GM12878 (cell line): ENCODE measurements around the gene GALNTL6. TPM values are rescaled to one million over a fixed set of nuclear protein-coding genes. Genes with fewer than 3 reads are reported as not detected.

Experiments
- ATAC-seq: fragments of 200-7000 bp; cut with Tn5 transposase; 3 replicates; pipeline ENCODE4 v1.9.1; 2020; ENCODE audit warnings: mild to moderate bottlenecking, moderate library complexity
- BruUV-seq: library from RNA; stranded (reverse); fragments of 400-500 nt; replicated peaks from 2 replicates; lab custom pipeline; 2021; lab: Mats Ljungman, UMichigan
- CTCF ChIA-PET: fragments of 300-600 bp; sonication (Branson Sonifier 250); formaldehyde crosslinking; extraction: SDS; loops from one replicate; lab custom pipeline; 2021; ENCODE audit warnings: inconsistent platforms; lab: Yijun Ruan, JAX
- POLR2A ChIA-PET: fragments of 350-600 bp; formaldehyde crosslinking; extraction: SDS; loops from one replicate; lab custom pipeline; 2021; ENCODE audit warnings: inconsistent platforms; lab: Charles Lee
- RAD21 ChIA-PET: fragments of 300-600 bp; sonication (Branson Sonifier 250); formaldehyde crosslinking; loops from one replicate; lab custom pipeline; 2023; ENCODE audit warnings: antibody characterized with exemption; ENCODE audit not compliant: unreplicated experiment; lab: Charles Lee
- SMC1A ChIA-PET: fragments of 300-600 bp; sonication (Branson Sonifier 250); formaldehyde crosslinking; loops from one replicate; lab custom pipeline; 2023; ENCODE audit not compliant: unreplicated experiment, uncharacterized antibody; lab: Charles Lee
- DNase-seq: peaks from one replicate; pipeline ENCODE4 v3.0.0-alpha.2; 2011; ENCODE audit warnings: low read depth, low spot score
- FAIRE-seq: peaks from 3 replicates; lab custom pipeline; 2011; peaks lifted over from hg19 to GRCh38; lab: Jason Lieb, UNC
- H2AFZ ChIP-seq: 2 replicates; pipeline ENCODE4 v1.6.0; 2011; ENCODE audit warnings: low read depth, low read length, control low read depth; ENCODE audit not compliant: control insufficient read depth
- H3K27ac ChIP-seq: 2 replicates; pipeline ENCODE4 v1.5.1; 2011; ENCODE audit warnings: control low read depth; ENCODE audit not compliant: control insufficient read depth, insufficient read depth
- H3K27me3 ChIP-seq, 2 experiments: replicated peaks in 1 of 2; 2 replicates each; pipeline versions ENCODE4 v1.6.0 to v1.6.1; 2011; ENCODE audit warnings: low read length in 1 of 2; ENCODE audit not compliant: control insufficient read depth in 2 of 2, insufficient read depth in 2 of 2
- H3K36me3 ChIP-seq, 2 experiments: 2 replicates each; pipeline ENCODE4 v1.5.1; 2011; ENCODE audit warnings: low read length in 1 of 2; ENCODE audit not compliant: control insufficient read depth in 2 of 2, insufficient read depth in 2 of 2
- H3K4me1 ChIP-seq: 2 replicates; pipeline ENCODE4 v1.6.1; 2011; ENCODE audit warnings: mild to moderate bottlenecking, low read length, moderate library complexity, mixed read lengths; ENCODE audit not compliant: control insufficient read depth, insufficient read depth
- H3K4me2 ChIP-seq: 2 replicates; pipeline ENCODE4 v1.6.0; 2011; ENCODE audit warnings: control low read depth; ENCODE audit not compliant: control insufficient read depth, insufficient read depth
- H3K4me3 ChIP-seq: fragments of 200-600 bp; sonication (generic); 2 replicates; pipeline ENCODE4 v1.5.1; 2016
- H3K79me2 ChIP-seq: 2 replicates; pipeline ENCODE4 v1.6.0; 2011; ENCODE audit warnings: low read length; ENCODE audit not compliant: control insufficient read depth, insufficient read depth
- H3K9ac ChIP-seq: 2 replicates; pipeline ENCODE4 v1.8.0; 2011; ENCODE audit warnings: low read length, control low read depth, mixed read lengths; ENCODE audit not compliant: control insufficient read depth, insufficient read depth
- H3K9me3 ChIP-seq: replicated peaks from 3 replicates; pipeline ENCODE4 v1.5.1; 2011; ENCODE audit warnings: mild to moderate bottlenecking, low read length; ENCODE audit not compliant: control insufficient read depth, insufficient read depth
- H4K20me1 ChIP-seq: 2 replicates; pipeline ENCODE4 v1.6.0; 2011; ENCODE audit not compliant: control insufficient read depth, insufficient read depth
- CREM ChIP-seq: IDR thresholded peaks from 2 replicates; pipeline ENCODE4 v1.6.1; 2014; ENCODE audit warnings: antibody characterized with exemption, low read depth
- EED ChIP-seq: sonication (generic); IDR thresholded peaks from 2 replicates; pipeline ENCODE4 v1.6.1; 2016; ENCODE audit warnings: antibody characterized with exemption, low read depth
- ETV6 ChIP-seq, 2 experiments: fragments of 450-650 bp in 1 of 2; IDR thresholded peaks in 1 of 2; conservative IDR thresholded peaks in 1 of 2; 2 replicates each; pipeline ENCODE4 v1.6.1; 2014; ENCODE audit warnings: antibody characterized with exemption in 1 of 2, borderline replicate concordance in 1 of 2, low read depth in 1 of 2, mild to moderate bottlenecking in 1 of 2, moderate library complexity in 1 of 2
- GATAD2B ChIP-seq: fragments of 450-650 bp; conservative IDR thresholded peaks from 2 replicates; pipeline ENCODE4 v1.6.1; 2017; ENCODE audit warnings: low read depth, mild to moderate bottlenecking, moderate library complexity
- IKZF2 ChIP-seq, 2 experiments: fragments of 450-650 bp; IDR thresholded peaks; 2 replicates each; pipeline ENCODE4 v1.6.1; 2017; ENCODE audit warnings: mild to moderate bottlenecking in 2 of 2, moderate library complexity in 2 of 2
- JUNB ChIP-seq: IDR thresholded peaks from 2 replicates; pipeline ENCODE4 v1.6.1; 2016; ENCODE audit warnings: antibody characterized with exemption, mild to moderate bottlenecking
- KLF5 ChIP-seq: fragments of 450-650 bp; IDR thresholded peaks from 2 replicates; pipeline ENCODE4 v1.6.1; 2014; ENCODE audit warnings: mild to moderate bottlenecking; ENCODE audit not compliant: partially characterized antibody
- NFYA ChIP-seq: IDR thresholded peaks from 2 replicates; pipeline ENCODE4 v1.6.1; 2011; ENCODE audit warnings: low read depth, mild to moderate bottlenecking, low read length, improper control_type of control experiment, borderline replicate concordance
- SMAD5 ChIP-seq: IDR thresholded peaks from 2 replicates; pipeline ENCODE4 v1.6.1; 2016; ENCODE audit warnings: antibody characterized with exemption, low read depth
- STAT1 ChIP-seq: fragments of 450-650 bp; conservative IDR thresholded peaks from 2 replicates; pipeline ENCODE4 v1.6.1; 2014; ENCODE audit warnings: antibody characterized with exemption, mild to moderate bottlenecking
- SUPT20H ChIP-seq: IDR thresholded peaks from 2 replicates; pipeline ENCODE4 v1.6.1; 2011; ENCODE audit warnings: low read depth, mild to moderate bottlenecking, low read length, moderate library complexity, borderline replicate concordance; ENCODE audit not compliant: control insufficient read depth
- ZNF217 ChIP-seq: fragments of 450-650 bp; IDR thresholded peaks from 2 replicates; pipeline ENCODE4 v1.6.1; 2017; ENCODE audit warnings: antibody characterized with exemption, mild to moderate bottlenecking
- in situ Hi-C: fragments of 300-500 bp; cut with MboI; formaldehyde crosslinking; loops from 9 replicates; pipeline ENCODE4 v1.14.3; 2018; ENCODE audit warnings: mixed read lengths
- intact Hi-C: fragments of 100-400 bp; cut with micrococcal nuclease; formaldehyde crosslinking; loops from one replicate; pipeline ENCODE4 v1.14.2; 2022; ENCODE audit not compliant: unreplicated experiment
- polyA plus RNA-seq, 11 experiments: library from polyadenylated mRNA; depleted of rRNA in 4 of 11; unstranded in 6 of 11; stranded (reverse) in 5 of 11; fragments of >200 nt; fragmentation: Nextera tagmentation in 4 of 11; fragmentation: Illumina TruSeq in 1 of 11; extraction: Ambion mirVana in 4 of 11; extraction: Trizol in 1 of 11; gene quantifications; 1 replicate in 1 of 11; 2 replicates in 10 of 11; pipeline versions ENCODE4 v1.2.1 to v1.2.3, GENCODE V29; 2011 to 2016; ENCODE audit warnings: inconsistent platforms in 2 of 11, missing spikeins in 2 of 11, low read depth in 1 of 11
- total RNA-seq, 4 experiments: library from RNA; depleted of rRNA in 3 of 4; stranded (reverse); fragments of >200 nt in 3 of 4; fragmentation: Illumina TruSeq in 1 of 4; extraction: Trizol in 1 of 4; gene quantifications; 2 replicates each; pipeline versions ENCODE4 v1.2.1 to v1.2.3, GENCODE V29; 2013 to 2021
- TF ChIP-seq, protein P1 (sequence below): fragments of 450-650 bp; IDR thresholded peaks from 2 replicates; pipeline ENCODE4 v1.6.1; 2017; ENCODE audit warnings: antibody characterized with exemption, mild to moderate bottlenecking, moderate library complexity
- TF ChIP-seq, protein P2 (sequence below): IDR thresholded peaks from 2 replicates; pipeline ENCODE4 v1.6.1; 2012; ENCODE audit warnings: low read depth, low read length, improper control_type of control experiment
- TF ChIP-seq, protein P3 (sequence below): fragments of 450-650 bp; formaldehyde crosslinking; IDR thresholded peaks from 2 replicates; pipeline ENCODE4 v1.4.0; 2022; ENCODE audit warnings: mild to moderate bottlenecking, moderate library complexity
- TF ChIP-seq, protein P4 (sequence below): IDR thresholded peaks from 2 replicates; pipeline ENCODE4 v1.6.1; 2012; ENCODE audit warnings: low read length, inconsistent platforms

GALNTL6 gene
- total and polyA plus RNA-seq, 10 of the 15 experiments (the other 5 are each of a cell fraction or from before 2014, with no cell fraction given): 0.01 to 0.29 TPM; not detected in 8

DNA sequence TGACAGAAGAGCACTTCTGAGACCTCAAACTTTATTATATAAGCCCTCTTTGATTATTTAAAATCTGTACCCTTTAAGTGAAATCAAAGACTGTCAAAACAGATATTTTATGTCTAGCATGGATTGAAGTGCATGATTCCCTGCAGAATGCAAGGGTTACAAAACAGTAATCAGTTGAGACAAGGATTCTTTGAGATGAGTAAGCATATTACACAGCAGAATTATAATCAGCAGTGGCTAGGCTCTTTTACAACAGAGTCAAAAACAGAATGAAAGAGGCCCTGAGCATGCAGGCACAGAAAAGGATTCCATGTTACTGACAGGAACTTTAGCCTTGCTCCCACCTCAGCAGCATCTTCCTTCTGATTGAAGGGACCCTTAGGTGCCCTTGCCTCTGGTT, 867.5 kb downstream of the GALNTL6 start:
- CTCF ChIA-PET: interaction anchor here (0.8 kb wide), 1 partner anchor 211 kb away, joined by 3 read pairs; no protein-coding TSS in a partner anchor

More for the DNA sequence above, 867.5 kb downstream of the GALNTL6 start:
- in situ Hi-C loops: no loop called here
- Histone ChIP-seq H3K27me3 (no peaks in the 10 kb centered on the region), H3K4me3 (no peak overlapping the region), H3K4me1 (no peaks in the 10 kb centered on the region), H3K4me2 (no peak overlapping the region), H4K20me1 (no peaks in the 10 kb centered on the region), H3K79me2 (no peaks in the 10 kb centered on the region), H2AFZ (no peak overlapping the region), H3K36me3 (no peaks in the 10 kb centered on the region), H3K27ac (no peak overlapping the region), H3K9ac (no peak overlapping the region), H3K9me3 (no peaks in the 10 kb centered on the region)
- ATAC-seq: no peak
- intact Hi-C loops: no loop called here
- TF ChIP-seq SMAD5 (no peak), NFYA (no peak), JUNB (no peak), STAT1 (no peak), KLF5 (no peak), CREM (no peak), ETV6 (conservative IDR thresholded peaks at IDR 0.05 in 1 of 2, IDR thresholded peaks at IDR 0.05 in 1 of 2; ENCODE audit: borderline replicate concordance in 1 of 2, low read depth in 1 of 2) (no peak), IKZF2 (IDR thresholded peaks at IDR 0.05) (no peak), GATAD2B (no peak), SUPT20H (no peak), ZNF217 (no peak), EED (no peak)
- TF ChIP-seq, protein P1, sequence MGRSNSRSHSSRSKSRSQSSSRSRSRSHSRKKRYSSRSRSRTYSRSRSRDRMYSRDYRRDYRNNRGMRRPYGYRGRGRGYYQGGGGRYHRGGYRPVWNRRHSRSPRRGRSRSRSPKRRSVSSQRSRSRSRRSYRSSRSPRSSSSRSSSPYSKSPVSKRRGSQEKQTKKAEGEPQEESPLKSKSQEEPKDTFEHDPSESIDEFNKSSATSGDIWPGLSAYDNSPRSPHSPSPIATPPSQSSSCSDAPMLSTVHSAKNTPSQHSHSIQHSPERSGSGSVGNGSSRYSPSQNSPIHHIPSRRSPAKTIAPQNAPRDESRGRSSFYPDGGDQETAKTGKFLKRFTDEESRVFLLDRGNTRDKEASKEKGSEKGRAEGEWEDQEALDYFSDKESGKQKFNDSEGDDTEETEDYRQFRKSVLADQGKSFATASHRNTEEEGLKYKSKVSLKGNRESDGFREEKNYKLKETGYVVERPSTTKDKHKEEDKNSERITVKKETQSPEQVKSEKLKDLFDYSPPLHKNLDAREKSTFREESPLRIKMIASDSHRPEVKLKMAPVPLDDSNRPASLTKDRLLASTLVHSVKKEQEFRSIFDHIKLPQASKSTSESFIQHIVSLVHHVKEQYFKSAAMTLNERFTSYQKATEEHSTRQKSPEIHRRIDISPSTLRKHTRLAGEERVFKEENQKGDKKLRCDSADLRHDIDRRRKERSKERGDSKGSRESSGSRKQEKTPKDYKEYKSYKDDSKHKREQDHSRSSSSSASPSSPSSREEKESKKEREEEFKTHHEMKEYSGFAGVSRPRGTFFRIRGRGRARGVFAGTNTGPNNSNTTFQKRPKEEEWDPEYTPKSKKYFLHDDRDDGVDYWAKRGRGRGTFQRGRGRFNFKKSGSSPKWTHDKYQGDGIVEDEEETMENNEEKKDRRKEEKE: no peak
- TF ChIP-seq, protein P2, sequence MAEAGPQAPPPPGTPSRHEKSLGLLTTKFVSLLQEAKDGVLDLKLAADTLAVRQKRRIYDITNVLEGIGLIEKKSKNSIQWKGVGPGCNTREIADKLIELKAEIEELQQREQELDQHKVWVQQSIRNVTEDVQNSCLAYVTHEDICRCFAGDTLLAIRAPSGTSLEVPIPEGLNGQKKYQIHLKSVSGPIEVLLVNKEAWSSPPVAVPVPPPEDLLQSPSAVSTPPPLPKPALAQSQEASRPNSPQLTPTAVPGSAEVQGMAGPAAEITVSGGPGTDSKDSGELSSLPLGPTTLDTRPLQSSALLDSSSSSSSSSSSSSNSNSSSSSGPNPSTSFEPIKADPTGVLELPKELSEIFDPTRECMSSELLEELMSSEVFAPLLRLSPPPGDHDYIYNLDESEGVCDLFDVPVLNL: no peak
- TF ChIP-seq, protein P3, sequence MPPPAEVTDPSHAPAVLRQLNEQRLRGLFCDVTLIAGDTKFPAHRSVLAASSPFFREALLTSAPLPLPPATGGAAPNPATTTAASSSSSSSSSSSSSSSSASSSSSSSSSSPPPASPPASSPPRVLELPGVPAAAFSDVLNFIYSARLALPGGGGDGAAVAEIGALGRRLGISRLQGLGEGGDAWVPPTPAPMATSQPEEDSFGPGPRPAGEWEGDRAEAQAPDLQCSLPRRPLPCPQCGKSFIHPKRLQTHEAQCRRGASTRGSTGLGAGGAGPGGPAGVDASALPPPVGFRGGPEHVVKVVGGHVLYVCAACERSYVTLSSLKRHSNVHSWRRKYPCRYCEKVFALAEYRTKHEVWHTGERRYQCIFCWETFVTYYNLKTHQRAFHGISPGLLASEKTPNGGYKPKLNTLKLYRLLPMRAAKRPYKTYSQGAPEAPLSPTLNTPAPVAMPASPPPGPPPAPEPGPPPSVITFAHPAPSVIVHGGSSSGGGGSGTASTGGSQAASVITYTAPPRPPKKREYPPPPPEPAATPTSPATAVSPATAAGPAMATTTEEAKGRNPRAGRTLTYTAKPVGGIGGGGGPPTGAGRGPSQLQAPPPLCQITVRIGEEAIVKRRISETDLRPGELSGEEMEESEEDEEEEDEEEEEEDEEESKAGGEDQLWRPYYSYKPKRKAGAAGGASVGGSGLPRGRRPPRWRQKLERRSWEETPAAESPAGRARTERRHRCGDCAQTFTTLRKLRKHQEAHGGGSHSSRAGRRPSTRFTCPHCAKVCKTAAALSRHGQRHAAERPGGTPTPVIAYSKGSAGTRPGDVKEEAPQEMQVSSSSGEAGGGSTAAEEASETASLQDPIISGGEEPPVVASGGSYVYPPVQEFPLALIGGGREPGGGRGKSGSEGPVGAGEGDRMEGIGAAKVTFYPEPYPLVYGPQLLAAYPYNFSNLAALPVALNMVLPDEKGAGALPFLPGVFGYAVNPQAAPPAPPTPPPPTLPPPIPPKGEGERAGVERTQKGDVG (CRISPR knock-in tag): no peak
- TF ChIP-seq, protein P4, sequence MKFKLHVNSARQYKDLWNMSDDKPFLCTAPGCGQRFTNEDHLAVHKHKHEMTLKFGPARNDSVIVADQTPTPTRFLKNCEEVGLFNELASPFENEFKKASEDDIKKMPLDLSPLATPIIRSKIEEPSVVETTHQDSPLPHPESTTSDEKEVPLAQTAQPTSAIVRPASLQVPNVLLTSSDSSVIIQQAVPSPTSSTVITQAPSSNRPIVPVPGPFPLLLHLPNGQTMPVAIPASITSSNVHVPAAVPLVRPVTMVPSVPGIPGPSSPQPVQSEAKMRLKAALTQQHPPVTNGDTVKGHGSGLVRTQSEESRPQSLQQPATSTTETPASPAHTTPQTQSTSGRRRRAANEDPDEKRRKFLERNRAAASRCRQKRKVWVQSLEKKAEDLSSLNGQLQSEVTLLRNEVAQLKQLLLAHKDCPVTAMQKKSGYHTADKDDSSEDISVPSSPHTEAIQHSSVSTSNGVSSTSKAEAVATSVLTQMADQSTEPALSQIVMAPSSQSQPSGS: no peak
- FAIRE-seq: no peak
- BruUV-seq: no TSS peak
- POLR2A ChIA-PET: no interaction called here
- SMC1A ChIA-PET: no interaction called here
- no peak for DNase-seq
- RAD21 ChIA-PET: no interaction called here
